BE2C (cell line): ENCODE measurements around the gene SPON1.

Experiments
- DNase-seq: peaks from one replicate; pipeline ENCODE4 v3.0.0-alpha.2; 2020
- H3K27me3 ChIP-seq: fragments of 250-450 bp; sonication (Bioruptor Pico); 2 replicates; pipeline ENCODE4 v1.5.1; 2020; ENCODE audit warnings: mild to moderate bottlenecking
- H3K36me3 ChIP-seq: fragments of 250-450 bp; sonication (Bioruptor Pico); 2 replicates; pipeline ENCODE4 v1.5.1; 2020; ENCODE audit warnings: mild to moderate bottlenecking
- H3K4me1 ChIP-seq: fragments of 250-450 bp; sonication (Bioruptor Pico); 2 replicates; pipeline ENCODE4 v1.5.1; 2020
- H3K4me3 ChIP-seq: 2 replicates; pipeline ENCODE4 v1.5.1; 2011; ENCODE audit warnings: low read depth, low read length
- H3K9me3 ChIP-seq: fragments of 250-450 bp; sonication (Bioruptor Pico); 2 replicates; pipeline ENCODE4 v1.5.1; 2020
- CTCF ChIP-seq: IDR thresholded peaks from 2 replicates; pipeline ENCODE4 v1.5.1; 2012; ENCODE audit warnings: mild to moderate bottlenecking, low read depth, low read length

SPON1 gene

GRCh38 chr11:13942378-13942777, 20.1 kb upstream of the SPON1 start:
- Histone ChIP-seq H3K36me3 (no peaks in the 10 kb centered on the region), H3K27me3 (no peaks in the 10 kb centered on the region), H3K4me3 (no peak overlapping the region), H3K9me3 (no peaks in the 10 kb centered on the region), H3K4me1 (no peaks in the 10 kb centered on the region)
- DNase-seq: no peak
- TF ChIP-seq CTCF: no peak

DNA sequence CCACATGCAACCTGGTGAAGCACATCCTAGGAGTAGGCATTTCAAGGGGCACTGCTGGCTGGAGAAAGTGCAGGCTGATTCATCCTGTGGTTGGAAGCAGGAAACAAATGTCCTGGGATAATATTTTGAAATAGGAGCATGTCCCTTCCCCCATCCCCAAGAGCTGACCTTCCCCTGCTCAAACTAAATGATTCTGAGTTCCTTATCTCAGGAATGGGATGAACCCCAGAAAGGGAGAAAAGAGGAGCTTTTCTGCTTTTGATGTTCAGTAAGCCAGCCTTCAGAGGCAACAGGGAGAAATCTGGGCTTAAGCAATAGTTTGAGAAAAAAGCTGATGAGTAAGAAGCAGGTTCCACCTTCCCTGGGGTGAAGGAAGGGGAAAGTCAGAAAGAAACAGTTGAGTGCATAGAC, 19.5 kb upstream of the SPON1 start:
- Histone ChIP-seq H3K4me1 (no peaks in the 10 kb centered on the region), H3K27me3 (no peaks in the 10 kb centered on the region), H3K9me3 (no peaks in the 10 kb centered on the region), H3K4me3 (no peak overlapping the region), H3K36me3 (no peaks in the 10 kb centered on the region)
- no peak for TF ChIP-seq CTCF
- no peak for DNase-seq

DNA sequence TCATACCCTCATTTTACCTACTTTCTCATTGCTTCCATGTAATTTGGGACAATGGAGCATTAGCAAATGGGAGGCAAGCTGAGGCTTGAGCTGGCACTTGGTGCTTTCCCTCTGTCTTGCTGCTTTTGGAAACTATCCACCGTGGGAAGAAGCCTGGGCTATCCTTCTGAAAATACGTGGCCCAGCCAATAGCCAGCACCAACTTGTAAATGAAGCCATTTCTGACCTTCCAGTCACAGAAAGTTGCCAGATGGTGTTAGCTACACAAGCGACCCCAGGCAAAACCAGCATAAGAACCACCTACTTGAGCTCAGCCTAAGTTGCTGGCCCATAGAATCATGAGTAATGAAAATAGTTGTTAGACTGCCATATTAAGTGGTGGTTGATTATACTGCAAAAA, 18.5 kb upstream of the SPON1 start:
- H3K36me3 ChIP-seq: no peaks in the 10 kb centered on the region
- no peak for DNase-seq
- TF ChIP-seq CTCF: no peak
- H3K4me1 ChIP-seq: no peaks in the 10 kb centered on the region
- H3K27me3 ChIP-seq: no peaks in the 10 kb centered on the region
- H3K4me3 ChIP-seq: no peak overlapping the region
- no peaks in the 10 kb centered on the region for H3K9me3 ChIP-seq

DNA sequence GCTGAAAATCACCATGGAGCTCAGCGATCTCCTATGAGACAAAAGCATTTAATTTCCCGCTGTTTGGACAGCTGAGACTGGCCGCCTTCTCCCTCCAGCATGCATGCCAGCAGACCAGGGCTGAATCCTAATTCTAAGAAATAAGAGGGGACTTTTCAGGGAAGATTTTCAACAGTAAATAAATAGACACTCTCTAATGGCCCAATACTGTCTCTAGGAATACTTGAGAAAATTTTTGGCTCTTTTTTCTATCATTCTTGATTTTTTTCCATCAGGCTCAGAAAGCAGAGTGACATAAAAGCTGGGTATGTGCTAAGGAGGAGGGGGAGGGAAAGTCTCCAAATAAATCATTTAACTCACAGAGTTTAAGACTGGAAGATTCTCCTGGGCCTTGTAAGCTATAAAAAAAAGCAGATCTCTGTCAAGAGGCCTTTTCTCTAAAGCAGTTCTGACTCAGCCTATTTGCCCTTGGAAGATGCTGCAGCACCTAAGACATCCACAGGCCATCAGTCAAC, 17.6 kb upstream of the SPON1 start:
- Histone ChIP-seq H3K4me1 (no peaks in the 10 kb centered on the region), H3K9me3 (no peaks in the 10 kb centered on the region), H3K27me3 (no peaks in the 10 kb centered on the region), H3K36me3 (no peaks in the 10 kb centered on the region), H3K4me3 (no peak overlapping the region)
- no peak for TF ChIP-seq CTCF
- no peak for DNase-seq

DNA sequence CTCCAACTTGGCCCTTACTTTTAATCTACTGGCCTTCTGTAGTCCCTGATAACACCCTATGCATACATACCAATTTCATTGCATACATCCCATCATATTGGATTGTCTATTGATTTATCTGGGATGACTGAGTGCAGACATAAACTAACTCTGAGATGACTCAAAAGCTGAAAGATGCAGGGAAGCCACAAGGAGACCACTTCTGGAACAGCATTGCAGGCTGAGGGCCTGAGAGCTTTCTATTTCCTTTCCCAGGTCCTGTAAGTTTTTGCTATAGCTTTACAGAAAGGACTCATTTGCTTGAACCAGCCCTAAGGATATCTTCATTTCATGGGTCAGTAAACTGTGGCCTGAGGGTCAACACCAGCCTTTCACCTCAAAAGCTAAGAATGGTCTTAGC, 15.1 kb upstream of the SPON1 start:
- DNase-seq: no peak
- no peaks in the 10 kb centered on the region for H3K4me1 ChIP-seq
- no peak for TF ChIP-seq CTCF
- H3K9me3 ChIP-seq: no peaks in the 10 kb centered on the region
- no peaks in the 10 kb centered on the region for H3K36me3 ChIP-seq
- no peaks in the 10 kb centered on the region for H3K27me3 ChIP-seq
- no peak overlapping the region for H3K4me3 ChIP-seq

DNA sequence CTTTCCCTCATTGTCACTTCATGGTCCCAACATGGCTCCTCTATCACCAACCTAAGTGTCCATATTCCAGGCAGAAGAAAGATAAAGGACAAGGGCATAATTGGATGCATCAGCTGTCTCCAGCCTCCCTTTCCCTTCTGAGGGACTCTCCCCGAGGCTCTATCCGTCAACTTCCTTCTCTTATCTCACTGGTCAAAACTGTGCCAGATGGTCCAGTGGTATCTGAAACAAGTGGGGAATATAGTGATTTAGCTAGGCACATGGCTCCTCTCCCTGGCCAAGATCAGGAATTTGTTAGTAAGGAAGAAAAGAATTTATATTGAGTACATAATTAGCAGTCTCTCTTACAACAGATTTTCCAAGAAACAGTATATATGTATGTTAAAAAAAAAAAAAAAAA, 12.6 kb upstream of the SPON1 start:
- DNase-seq: no peak
- Histone ChIP-seq H3K9me3 (no peaks in the 10 kb centered on the region), H3K27me3 (no peaks in the 10 kb centered on the region), H3K36me3 (no peaks in the 10 kb centered on the region), H3K4me3 (no peak overlapping the region), H3K4me1 (no peaks in the 10 kb centered on the region)
- no peak for TF ChIP-seq CTCF
